Activated CD8-positive, alpha-beta memory T cell treated with anti-CD3 and anti-CD28 coated beads for 48 hours (primary cell): ENCODE results near the gene SERPINF2.
"Not testable (repeated sequence)": the region's sequence is repeated elsewhere in the genome, so short reads cannot be mapped to it uniquely, and the experiment has no call there.

Experiments
- DNase-seq, 3 experiments: peaks; one replicate each; pipeline ENCODE4 v3.0.0-alpha.2; 2020; ENCODE audit warnings: low read depth in 2 of 3, low spot score in 2 of 3

SERPINF2 gene

DNA sequence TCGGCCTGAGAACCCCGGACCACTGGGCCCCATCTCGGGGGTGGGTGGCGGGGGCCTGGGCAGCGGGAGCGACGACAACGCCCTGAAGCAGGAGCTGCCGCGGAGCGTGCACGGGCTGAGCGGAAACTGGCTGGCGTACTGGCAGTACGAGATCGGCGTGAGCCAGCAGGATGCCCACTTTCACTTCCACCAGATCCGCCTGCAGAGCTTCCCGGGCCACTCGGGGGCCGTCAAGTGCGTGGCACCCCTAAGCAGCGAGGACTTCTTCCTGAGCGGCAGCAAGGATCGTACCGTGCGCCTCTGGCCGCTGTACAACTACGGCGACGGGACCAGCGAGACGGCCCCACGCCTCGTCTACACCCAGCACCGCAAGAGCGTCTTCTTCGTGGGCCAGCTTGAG lies 8.9 kb upstream of the SERPINF2 start:
- DNase-seq = no peak

DNA sequence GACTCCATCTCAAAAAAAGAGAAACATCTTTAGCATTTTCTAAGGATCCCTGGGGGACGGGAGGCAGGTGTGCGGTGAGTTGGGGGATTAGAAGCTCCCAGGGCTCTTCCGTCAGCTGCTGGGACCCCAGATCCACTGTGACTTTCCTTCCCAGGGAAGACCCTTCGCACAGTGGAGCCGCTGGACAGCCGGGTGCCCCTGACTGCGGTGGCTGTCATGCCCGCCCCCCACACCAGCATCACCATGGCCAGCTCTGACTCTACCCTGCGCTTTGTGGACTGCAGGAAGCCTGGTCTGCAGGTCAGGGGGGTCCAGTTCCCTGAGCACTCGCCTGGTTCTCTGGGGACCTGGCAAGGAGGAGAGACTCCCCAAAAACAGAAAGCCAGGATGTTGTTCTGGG lies 7.3 kb upstream of the SERPINF2 start:
- DNase-seq = no peak

DNA sequence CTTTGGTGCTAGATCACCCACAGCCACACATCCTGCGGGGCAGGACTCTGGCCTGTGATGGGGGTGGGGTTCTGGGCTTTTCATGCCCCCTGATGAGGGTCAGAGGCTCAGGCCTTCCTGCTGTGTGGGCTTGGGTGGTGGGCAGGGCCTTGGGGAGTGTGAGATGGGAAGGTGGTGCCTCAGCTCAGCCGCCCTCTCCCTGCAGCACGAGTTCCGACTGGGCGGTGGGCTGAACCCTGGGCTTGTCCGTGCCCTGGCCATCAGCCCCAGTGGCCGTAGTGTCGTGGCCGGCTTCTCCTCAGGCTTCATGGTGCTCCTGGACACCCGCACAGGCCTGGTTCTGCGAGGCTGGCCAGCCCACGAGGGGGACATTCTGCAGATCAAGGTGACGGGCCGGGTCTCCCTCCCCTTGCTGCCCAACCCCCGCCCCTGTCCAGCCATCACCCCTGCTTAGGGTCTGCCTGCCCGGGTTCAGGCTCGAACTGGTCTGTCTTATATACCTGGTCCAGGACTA lies 6.8 kb upstream of the SERPINF2 start:
- no peak for DNase-seq

DNA sequence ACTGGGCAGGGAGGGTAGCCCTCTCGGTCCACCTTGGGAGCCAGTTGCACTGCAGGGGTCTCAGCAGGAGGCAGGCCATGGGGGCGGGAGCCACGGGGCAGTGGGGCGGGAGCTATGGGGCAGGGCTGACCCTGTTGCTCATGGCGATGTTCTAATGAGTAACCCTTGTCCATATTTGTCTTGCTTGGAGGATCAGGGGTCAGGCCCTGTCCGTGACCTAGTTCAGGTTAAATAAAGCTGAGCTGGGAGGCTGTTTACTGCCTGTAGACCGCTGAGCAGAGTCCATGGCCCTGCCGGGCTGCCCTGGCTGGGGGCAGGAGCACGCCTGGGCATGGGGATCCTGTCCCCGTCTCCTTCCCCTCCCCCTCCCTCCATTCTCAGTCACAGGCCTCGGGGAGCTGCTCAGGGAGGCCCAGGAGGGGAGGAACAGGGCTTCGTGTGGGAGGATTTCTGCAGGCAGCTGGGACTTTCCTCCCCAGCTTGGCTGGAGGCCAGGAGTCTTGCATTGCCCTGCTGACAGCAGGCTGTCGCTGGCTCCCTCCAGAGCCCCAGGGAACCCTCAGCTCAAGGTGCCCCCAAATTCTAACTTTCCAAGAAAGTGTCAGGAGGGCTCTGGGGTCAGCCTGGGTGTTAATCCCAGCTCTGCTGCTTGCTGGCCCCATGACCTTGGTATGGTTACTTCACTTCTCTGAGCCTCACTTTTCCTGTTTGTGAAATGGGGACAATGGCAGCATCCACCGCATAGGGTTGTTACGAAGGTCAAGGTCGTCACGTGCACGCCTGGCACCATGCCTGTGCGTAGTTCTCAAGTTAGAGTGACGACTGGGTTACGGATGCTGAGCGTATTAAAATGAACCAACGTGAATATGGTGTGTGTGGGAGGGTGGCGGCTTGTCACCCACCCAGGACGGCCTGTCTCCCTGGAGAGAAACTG lies 6.1 kb upstream of the SERPINF2 start:
- DNase-seq = no peak

DNA sequence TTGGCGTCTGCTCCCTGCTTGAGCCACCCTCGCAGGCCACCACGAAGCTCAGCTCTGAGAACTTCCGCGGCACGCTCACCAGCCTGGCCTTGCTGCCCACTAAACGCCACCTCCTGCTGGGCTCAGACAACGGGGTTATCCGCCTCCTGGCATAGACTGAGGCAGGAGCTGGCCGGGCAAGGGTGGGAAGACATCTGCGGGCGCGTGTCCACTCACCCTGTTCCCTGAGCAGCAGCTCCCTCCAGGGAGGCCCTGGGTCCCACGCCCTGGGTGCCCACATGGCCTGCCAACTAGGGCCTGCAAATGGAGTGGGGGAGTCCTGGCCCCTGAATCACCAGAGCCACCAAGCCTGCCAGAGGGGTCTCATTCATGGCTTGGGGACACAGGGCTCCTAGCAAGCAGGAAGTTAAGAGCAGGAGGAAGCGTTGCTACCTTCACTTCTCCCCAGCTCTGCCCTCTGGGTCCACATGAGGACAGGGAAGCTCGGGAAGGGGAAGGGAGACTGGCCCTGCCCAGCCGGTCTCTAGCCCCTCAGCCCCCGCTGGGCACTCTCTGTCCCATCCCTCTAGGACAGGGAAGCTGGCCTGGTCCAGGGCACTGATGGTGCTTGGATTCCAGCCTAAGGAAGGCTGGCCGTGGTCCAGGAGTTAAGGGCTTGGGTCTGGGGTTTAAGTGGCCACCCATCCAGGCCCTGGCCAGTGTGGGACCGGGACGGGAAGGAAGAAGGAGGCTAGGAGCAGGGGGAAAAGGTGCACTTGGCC lies 5.0 kb upstream of the SERPINF2 start:
- DNase-seq = no peak

DNA sequence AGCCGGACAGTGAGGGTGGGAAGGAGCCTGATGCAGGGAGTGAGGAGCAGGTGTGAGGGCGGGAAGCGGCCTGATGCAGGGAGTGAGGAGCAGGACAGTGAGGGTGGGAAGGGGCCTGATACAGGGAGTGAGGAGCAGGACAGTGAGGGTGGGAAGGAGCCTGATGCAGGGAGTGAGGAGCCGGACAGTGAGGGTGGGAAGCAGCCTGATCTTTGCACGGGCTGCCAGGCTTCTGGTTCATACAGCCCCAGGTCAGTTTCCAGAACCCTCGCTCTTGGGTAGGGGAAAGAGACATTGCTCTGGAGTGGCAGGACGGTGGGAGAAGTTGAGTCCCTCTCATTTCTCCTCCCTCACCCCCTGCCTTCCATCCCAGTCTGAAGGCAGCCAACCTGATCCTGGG lies 772 bp upstream of the SERPINF2 start:
- not testable (repeated sequence) for DNase-seq

DNA sequence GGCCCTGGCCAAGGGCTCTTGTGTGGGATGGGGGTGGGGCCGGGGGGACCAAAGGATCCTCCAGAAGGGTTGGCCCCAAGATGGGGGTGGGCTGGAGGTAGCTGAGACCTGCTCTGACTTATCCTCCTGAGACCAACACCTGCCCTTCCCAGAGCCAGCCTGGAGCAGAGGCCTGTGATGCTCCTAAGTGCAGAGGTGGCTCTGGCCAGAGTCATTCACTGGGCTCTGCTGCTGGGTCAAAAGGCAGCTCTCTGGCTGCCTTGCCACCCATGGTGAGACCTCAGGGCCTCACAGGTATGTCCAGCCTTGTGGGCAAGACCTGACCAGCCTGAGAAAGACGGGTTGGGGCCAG lies 393 bp downstream of the SERPINF2 start:
- DNase-seq = no peak

DNA sequence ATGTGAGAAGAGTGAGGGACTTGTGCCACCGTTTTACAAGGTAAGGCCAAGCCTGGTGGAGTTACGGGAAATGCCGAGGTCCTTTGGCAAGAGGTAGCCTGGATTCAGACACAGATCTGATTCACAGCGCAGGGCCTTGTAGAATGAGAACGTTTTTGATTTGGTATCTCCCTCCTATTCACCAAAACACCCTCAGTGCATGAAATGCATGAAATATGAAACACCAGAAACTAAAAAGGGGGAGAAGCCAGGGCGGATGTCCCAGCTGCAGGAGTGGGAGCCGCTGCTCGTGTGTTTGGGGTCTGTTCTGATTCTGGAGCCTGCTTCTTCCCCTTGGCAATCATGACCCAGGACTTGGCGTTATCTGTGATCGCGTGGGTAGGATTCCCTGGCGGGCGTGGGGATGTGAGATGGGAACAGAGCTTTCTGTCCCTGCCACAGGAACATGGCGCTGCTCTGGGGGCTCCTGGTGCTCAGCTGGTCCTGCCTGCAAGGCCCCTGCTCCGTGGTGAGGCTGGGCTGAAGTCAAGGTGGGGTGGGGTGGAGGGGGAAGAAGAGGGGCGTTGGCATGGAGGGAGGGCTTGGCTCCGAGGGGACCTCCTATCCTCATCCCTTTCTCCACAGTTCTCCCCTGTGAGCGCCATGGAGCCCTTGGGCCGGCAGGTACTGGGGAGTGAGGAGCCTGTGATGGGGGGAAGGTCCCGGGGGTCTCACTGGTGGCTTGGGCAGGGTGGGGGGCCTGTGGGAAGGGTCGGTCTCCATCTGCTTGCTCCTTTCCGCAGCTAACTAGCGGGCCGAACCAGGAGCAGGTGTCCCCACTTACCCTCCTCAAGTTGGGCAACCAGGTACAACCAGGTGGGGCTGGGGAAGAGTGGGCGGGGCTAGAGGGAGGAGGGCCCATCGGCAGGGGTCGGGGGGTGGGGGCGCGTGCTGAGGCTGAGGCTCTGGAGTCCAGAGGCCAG lies 2.2 kb downstream of the SERPINF2 start:
- no peak for DNase-seq

DNA sequence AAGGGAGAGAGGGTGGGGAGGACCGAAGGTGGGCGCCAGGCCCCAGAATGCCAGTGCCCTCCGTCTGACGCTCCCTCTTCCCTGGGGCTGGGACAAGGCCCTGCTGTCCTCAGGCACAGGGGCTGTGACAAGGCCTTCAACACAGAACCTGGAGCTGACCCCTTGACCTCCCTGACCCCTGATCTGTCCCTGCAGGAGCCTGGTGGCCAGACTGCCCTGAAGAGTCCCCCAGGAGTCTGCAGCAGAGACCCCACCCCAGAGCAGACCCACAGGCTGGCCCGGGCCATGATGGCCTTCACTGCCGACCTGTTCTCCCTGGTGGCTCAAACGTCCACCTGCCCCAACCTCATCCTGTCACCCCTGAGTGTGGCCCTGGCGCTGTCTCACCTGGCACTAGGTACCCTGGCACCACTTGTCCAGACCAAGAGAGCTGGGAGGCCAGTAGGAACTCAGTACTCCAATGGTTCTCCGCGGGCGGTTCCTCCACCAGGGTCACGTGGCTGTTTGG lies 2.9 kb downstream of the SERPINF2 start:
- no peak for DNase-seq

DNA sequence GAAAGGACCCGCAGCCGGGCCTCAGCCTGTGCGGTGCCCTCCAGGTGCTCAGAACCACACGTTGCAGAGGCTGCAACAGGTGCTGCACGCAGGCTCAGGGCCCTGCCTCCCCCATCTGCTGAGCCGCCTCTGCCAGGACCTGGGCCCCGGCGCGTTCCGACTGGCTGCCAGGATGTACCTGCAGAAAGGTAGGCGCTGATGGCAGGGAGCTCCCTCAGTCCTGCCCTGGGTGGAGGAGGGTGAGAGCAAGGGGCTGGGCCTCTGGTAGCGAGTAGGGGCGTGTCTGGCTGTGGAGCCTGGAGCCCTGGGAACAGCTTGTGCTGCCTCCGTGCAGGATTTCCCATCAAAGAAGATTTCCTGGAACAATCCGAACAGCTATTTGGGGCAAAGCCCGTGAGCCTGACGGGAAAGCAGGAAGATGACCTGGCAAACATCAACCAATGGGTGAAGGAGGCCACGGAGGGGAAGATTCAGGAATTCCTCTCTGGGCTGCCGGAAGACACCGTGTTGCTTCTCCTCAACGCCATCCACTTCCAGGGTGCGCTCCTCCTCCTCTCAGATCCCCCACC lies 4.4 kb downstream of the SERPINF2 start:
- DNase-seq = no peak

DNA sequence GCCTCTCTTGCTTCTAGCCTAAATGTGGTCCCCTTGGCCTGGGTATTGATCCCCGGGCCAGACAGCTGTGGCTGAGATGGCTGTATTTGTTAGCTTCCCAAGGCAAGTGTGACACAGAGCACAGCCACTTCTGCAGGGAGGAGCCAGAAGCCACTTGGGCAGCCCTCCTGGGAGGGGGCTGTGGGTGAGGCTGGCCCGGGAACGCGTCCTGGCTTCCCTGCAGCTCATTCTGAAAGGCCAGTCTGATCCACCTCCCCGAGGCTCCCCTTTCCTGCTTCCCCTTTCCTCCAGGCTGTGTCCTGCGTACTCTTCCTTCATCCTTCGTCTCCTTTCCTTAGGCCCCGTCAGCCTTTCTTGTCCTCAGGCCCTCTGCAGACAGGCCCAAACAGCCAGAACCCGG lies 8.0 kb downstream of the SERPINF2 start:
- no peak for DNase-seq

DNA sequence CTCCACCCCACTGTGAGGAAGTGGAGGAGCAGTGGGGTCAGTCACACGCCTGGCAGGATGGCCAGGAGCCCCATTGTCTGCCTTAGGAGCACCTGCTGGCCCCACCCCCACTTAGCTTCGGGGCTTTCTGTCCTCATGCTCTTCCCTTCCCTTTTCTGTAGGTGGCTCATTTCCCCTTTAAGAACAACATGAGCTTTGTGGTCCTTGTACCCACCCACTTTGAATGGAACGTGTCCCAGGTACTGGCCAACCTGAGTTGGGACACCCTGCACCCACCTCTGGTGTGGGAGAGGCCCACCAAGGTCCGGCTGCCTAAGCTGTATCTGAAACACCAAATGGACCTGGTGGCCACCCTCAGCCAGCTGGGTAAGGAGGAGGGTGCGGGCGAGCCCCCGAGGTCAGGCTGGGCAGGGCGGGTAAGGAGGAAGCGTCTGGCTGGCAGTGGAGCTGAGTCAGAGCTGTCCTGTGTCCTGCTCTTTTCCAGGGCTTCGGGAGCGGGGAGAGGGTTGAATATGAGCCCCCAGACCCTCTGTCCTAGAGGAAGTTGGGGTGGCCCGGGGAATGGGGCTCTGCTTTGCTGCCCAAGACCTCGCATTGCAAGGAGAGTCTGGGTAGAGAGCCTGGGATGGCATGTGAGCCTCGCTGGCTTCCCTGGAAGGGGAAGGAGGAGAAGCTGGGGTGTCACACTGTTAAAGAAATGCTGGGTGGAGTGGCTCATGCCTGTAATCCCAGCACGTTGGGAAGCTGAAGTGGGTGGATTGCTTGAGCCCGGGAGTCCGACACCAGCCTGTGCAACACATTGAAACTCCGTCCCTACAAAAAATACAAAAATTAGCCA lies 10.0 kb downstream of the SERPINF2 start:
- no peak for DNase-seq

DNA sequence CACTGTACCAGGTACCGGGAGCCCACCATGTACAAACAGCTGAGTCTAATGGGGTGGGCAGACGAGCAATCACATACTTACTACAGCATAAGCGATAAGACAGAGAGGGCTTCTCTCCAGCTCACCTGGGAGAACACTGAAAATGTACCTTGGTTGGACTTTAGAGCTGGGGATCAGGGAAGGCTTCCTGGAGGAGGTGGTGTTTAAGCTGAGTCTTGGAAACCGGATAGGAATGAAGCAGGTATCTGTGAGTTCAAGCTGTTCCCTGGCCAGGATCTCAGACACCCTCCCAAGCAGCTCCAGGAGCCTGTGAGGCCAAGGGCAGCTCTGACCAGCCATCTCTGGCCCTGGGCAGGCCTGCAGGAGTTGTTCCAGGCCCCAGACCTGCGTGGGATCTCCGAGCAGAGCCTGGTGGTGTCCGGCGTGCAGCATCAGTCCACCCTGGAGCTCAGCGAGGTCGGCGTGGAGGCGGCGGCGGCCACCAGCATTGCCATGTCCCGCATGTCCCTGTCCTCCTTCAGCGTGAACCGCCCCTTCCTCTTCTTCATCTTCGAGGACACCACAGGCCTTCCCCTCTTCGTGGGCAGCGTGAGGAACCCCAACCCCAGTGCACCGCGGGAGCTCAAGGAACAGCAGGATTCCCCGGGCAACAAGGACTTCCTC lies 11.2 kb downstream of the SERPINF2 start:
- DNase-seq = no peak

DNA sequence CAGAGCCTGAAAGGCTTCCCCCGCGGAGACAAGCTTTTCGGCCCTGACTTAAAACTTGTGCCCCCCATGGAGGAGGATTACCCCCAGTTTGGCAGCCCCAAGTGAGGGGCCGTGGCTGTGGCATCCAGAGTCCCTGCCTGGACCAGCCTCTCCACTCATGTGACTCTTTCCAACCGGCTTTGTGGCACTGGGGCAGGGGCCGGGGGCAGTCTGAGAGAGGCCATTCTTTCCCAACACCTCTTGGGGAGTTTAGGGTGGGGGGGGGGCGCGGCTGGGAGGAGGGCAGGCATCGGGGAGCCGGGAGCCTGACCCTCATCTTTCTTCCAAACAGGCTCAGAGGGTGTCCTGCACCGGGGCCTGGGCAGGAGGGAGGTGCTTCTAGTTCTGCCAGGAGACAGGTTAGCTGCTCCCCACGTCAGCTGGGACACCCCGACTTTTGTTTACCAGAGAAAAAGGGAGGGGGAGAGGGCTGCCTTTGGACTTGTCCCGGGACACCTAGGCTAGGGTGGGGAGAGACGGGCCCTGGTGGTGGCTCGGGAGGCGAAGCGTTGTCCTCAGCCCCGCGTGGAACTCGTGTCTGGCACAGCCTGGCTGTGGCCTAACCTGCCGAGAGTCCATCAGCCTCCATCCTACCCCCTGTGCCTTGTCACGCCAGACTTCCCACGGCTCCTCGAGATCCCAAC lies 11.9 kb downstream of the SERPINF2 start:
- DNase-seq = no peak

DNA sequence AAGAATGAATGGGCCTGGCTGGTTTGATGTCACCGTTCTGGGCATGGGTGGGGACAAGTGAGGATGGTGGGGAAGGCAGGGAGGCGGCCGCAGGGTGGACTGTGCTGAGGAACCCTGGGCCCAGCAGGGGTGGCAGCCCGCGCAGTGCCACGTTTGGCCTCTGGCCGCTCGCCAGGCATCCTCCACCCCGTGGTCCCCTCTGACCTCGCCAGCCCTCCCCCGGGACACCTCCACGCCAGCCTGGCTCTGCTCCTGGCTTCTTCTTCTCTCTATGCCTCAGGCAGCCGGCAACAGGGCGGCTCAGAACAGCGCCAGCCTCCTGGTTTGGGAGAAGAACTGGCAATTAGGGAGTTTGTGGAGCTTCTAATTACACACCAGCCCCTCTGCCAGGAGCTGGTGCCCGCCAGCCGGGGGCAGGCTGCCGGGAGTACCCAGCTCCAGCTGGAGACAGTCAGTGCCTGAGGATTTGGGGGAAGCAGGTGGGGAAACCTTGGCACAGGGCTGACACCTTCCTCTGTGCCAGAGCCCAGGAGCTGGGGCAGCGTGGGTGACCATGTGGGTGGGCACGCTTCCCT lies 12.7 kb downstream of the SERPINF2 start:
- no peak for DNase-seq

DNA sequence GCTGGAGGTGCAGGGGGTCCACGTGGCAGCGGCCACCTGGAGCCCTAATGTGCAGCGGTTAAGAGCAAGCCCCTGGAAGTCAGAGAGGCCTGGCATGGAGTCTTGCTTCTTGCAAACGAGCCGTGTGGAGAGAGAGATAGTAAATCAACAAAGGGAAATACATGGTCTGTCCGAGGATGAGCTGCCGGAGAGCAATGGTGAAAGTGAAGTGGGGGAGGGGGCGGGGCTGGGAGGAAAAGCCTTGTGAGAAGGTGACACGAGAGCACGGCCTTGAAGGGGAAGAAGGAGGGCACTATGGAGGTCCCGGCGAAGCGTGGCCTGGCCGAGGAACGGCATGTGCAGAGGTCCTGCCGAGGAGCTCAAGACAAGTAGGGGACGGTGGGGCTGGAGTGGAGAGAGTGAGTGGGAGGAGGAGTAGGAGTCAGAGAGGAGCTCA lies 13.2 kb downstream of the SERPINF2 start:
- DNase-seq = no peak

DNA sequence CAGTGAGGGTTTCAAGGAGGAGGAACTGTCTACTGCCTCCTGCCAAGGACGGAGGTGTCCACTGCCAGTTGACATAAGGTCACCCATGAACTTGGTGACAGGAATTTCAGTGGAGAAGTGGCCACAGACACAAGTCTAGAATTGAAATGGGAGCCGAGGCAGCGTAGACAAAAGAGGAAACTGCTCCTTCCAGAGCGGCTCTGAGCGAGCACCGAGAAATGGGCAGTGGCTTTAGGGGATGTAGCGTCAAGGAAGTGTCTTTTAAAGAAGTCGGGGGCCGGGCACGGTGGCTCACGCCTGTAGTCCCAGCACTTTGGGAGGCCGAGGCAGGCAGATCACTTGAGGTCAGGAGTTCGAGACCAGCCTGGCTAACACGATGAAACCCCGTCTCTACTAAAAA lies 16.1 kb downstream of the SERPINF2 start:
- DNase-seq = no peak

DNA sequence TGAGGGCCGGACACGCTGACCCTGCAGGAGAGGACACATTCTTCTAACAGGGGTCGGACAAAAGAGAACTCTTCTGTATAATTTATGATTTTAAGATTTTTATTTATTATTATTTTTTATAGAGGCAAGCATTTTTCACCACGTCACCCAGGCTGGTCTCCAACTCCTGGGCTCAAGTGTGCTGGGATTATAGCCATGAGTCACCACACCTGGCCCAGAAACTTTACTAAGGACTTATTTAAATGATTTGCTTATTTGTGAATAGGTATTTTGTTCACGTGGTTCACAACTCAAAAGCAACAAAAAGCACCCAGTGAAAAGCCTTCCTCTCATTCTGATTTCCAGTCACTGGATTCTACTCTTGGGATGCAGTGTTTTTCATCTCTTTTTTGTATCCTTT lies 16.9 kb downstream of the SERPINF2 start:
- DNase-seq = no peak
